Smooth muscle cell (in vitro differentiated cells): ENCODE data around the gene ARSA. TPM values are rescaled to one million over a fixed set of nuclear protein-coding genes. Genes with fewer than 3 reads are reported as not detected.

Source experiments
- DNase-seq: peaks from one replicate; lab custom pipeline; 2025; ENCODE audit not compliant: unreplicated experiment; lab: John Stamatoyannopoulos, UW
- H2AFZ ChIP-seq: fragments of 200-600 bp; sonication (generic); 2 replicates; pipeline ENCODE4 v1.6.0; 2016; ENCODE audit warnings: antibody characterized with exemption, low read depth, mild to moderate bottlenecking
- H3F3A ChIP-seq: fragments of 200-600 bp; sonication (generic); 2 replicates; pipeline ENCODE4 v1.6.0; 2017; ENCODE audit warnings: antibody characterized with exemption, low read depth
- H3K27ac ChIP-seq: fragments of 200-600 bp; sonication (generic); 2 replicates; pipeline ENCODE4 v1.5.1; 2016; ENCODE audit warnings: low read depth, mild to moderate bottlenecking
- H3K27me3 ChIP-seq: fragments of 200-600 bp; sonication (generic); 2 replicates; pipeline ENCODE4 v1.6.1; 2016; ENCODE audit warnings: low read depth, mild to moderate bottlenecking
- H3K36me3 ChIP-seq: fragments of 200-600 bp; sonication (generic); 2 replicates; pipeline ENCODE4 v1.5.1; 2016; ENCODE audit warnings: low read depth
- H3K4me1 ChIP-seq: fragments of 200-600 bp; sonication (generic); 2 replicates; pipeline ENCODE4 v1.5.1; 2016; ENCODE audit warnings: low read depth
- H3K4me2 ChIP-seq: fragments of 200-600 bp; sonication (generic); 2 replicates; pipeline ENCODE4 v1.6.0; 2016; ENCODE audit warnings: mild to moderate bottlenecking
- H3K4me3 ChIP-seq: fragments of 200-600 bp; sonication (generic); 2 replicates; pipeline ENCODE4 v1.5.1; 2016; ENCODE audit warnings: mild to moderate bottlenecking
- H3K79me2 ChIP-seq: fragments of 200-600 bp; sonication (generic); 2 replicates; pipeline ENCODE4 v1.6.0; 2016; ENCODE audit warnings: low read depth, mild to moderate bottlenecking
- H3K9ac ChIP-seq: fragments of 200-600 bp; sonication (generic); 2 replicates; pipeline ENCODE4 v1.6.0; 2016; ENCODE audit warnings: low read depth
- H3K9me3 ChIP-seq: fragments of 200-600 bp; sonication (generic); replicated peaks from 2 replicates; pipeline ENCODE4 v1.5.1; 2016; ENCODE audit warnings: low read depth
- H4K20me1 ChIP-seq: fragments of 200-600 bp; sonication (generic); 2 replicates; pipeline ENCODE4 v1.6.0; 2016; ENCODE audit warnings: low read depth
- WGBS: methylation state at CpG from one replicate; pipeline ENCODE4 v1.1.7; 2016; ENCODE audit warnings: low lambda C conversion rate; 5-methylcytosine and 5-hydroxymethylcytosine counted together
- polyA plus RNA-seq: library from polyadenylated mRNA; unstranded; fragments of >200 nt; fragmentation: Nextera tagmentation; extraction: Ambion mirVana; gene quantifications from 2 replicates; pipeline ENCODE4 v1.2.1, GENCODE V29; 2016
- small RNA-seq: library from RNA; depleted of rRNA; stranded (forward); fragments of <200 nt; gene quantifications from one replicate; pipeline ENCODE3, GENCODE V24; 2014
- total RNA-seq: library from RNA; depleted of rRNA; stranded (reverse); fragments of >200 nt; gene quantifications from 2 replicates; pipeline ENCODE4 v1.2.3, GENCODE V29; 2014
- TF ChIP-seq, protein P1 (sequence below): fragments of 200-600 bp; sonication (generic); IDR thresholded peaks from 2 replicates; pipeline ENCODE4 v1.5.1; 2017; ENCODE audit warnings: borderline replicate concordance, mild to moderate bottlenecking, antibody characterized with exemption; ENCODE audit not compliant: insufficient read depth, poor library complexity, severe bottlenecking

The ARSA gene
- total and polyA plus RNA-seq, 2 experiments from 2014 or later = 16.6 to 19.9 TPM

DNA sequence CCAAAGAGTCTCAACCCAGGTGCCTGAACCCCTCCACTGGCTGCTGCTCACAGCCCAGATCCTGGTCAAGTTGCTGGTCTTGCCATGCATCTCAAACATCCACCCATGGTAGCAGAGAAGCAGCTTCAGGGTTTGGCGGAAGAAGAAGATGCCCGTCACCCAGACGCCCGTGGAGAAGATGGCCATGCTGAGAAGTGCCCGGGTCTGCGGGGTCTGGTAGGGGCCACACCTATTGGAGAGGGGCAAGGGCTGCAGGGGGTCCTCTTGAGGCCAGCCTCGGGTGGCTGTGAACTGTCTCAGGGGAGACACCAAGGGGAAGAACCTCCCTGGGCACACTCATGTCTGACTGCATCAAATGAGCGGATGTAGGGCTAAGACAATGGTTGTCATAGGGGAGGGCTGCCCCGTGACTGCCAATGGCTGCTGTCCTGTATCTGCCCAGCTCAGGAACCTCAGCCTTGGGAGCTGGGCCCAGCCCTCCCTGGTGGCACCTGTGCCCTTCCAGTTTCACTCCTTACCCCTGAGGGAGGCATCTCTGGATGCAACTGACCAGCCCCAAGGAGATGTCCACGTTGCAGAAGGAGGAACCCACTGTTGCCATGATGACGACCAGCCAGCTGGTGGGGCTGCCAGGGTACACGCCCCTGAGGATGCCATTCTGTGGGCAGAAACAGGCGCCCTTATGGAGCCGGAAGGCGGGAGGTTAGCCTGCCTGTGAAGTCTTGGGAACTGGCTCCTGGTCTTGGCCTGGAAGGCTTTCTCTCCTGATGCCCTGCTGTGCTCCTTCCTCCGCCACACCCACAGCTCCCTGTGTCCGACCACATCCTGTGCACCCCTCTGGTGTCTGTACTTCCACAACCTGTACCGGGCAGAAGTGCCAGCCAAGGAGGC lies 50.9 kb downstream of the ARSA start:
- H3K9ac ChIP-seq = no peak overlapping the region
- H3K36me3 ChIP-seq = no peaks in the 10 kb centered on the region
- 97% methylated on average over 18 of the region's 18 CpGs for WGBS
- H2AFZ ChIP-seq = no peak overlapping the region
- no peak overlapping the region for H3K27ac ChIP-seq
- peaks cover 6% of the 10 kb centered on the region for H3K4me1 ChIP-seq
- no peak for DNase-seq
- peaks cover 7% of the 10 kb centered on the region for H3K79me2 ChIP-seq
- H3F3A ChIP-seq = no peaks in the 10 kb centered on the region
- no peaks in the 10 kb centered on the region for H4K20me1 ChIP-seq
- H3K4me2 ChIP-seq = no peak overlapping the region
- TF ChIP-seq, protein P1, sequence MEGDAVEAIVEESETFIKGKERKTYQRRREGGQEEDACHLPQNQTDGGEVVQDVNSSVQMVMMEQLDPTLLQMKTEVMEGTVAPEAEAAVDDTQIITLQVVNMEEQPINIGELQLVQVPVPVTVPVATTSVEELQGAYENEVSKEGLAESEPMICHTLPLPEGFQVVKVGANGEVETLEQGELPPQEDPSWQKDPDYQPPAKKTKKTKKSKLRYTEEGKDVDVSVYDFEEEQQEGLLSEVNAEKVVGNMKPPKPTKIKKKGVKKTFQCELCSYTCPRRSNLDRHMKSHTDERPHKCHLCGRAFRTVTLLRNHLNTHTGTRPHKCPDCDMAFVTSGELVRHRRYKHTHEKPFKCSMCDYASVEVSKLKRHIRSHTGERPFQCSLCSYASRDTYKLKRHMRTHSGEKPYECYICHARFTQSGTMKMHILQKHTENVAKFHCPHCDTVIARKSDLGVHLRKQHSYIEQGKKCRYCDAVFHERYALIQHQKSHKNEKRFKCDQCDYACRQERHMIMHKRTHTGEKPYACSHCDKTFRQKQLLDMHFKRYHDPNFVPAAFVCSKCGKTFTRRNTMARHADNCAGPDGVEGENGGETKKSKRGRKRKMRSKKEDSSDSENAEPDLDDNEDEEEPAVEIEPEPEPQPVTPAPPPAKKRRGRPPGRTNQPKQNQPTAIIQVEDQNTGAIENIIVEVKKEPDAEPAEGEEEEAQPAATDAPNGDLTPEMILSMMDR = no peak
- no peaks in the 10 kb centered on the region for H3K9me3 ChIP-seq
- H3K27me3 ChIP-seq = no peaks in the 10 kb centered on the region
- no peak overlapping the region for H3K4me3 ChIP-seq

GRCh38 chr22:50576070-50576469 lies 51.9 kb downstream of the ARSA start:
- H3K36me3 ChIP-seq = no peaks in the 10 kb centered on the region
- no peaks in the 10 kb centered on the region for H3K9me3 ChIP-seq
- H3K79me2 ChIP-seq = no peaks in the 10 kb centered on the region
- TF ChIP-seq, protein P1 = no peak
- 84% methylated on average over 5 of the region's 5 CpGs for WGBS
- H3K27ac ChIP-seq = no peak overlapping the region
- no peak overlapping the region for H3K9ac ChIP-seq
- DNase-seq = no peak
- H3K4me1 ChIP-seq = no peaks in the 10 kb centered on the region
- H3K4me3 ChIP-seq = no peak overlapping the region
- no peaks in the 10 kb centered on the region for H3F3A ChIP-seq
- no peaks in the 10 kb centered on the region for H4K20me1 ChIP-seq
- H3K4me2 ChIP-seq = no peak overlapping the region
- no peak overlapping the region for H2AFZ ChIP-seq
- H3K27me3 ChIP-seq = no peaks in the 10 kb centered on the region

DNA sequence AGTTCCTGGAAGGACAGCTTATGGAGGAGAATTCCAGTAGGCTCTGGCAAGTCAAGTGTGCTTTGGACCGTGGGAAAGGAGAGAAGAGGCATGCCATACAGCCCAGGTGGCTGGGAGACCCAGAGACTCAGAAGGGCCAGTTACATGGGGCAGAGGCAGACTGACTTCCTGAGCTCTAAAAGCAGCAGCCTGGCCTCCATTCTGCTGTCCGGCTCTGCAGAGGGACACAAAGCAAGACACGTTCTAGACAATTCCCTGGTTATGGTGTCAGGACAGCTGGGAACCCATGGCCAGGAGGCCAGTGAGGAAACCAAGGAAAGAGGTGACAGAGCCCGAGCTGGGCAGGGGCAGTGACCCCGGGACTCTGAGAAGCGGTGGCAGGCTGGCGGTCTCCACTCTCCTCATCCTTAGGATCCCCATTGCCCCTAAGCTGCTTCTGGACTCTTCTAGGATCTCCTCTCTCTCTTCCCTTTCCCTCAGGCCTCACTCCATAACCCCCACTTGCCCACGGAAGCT lies 52.5 kb downstream of the ARSA start:
- DNase-seq = no peak
- no peaks in the 10 kb centered on the region for H3K79me2 ChIP-seq
- no peak overlapping the region for H3K4me3 ChIP-seq
- TF ChIP-seq, protein P1 = no peak
- no peak overlapping the region for H3K27ac ChIP-seq
- H4K20me1 ChIP-seq = no peaks in the 10 kb centered on the region
- H2AFZ ChIP-seq = no peak overlapping the region
- H3K4me2 ChIP-seq = no peak overlapping the region
- 96% methylated on average over 8 of the region's 8 CpGs for WGBS
- no peaks in the 10 kb centered on the region for H3K9me3 ChIP-seq
- H3F3A ChIP-seq = no peaks in the 10 kb centered on the region
- no peak overlapping the region for H3K9ac ChIP-seq
- H3K4me1 ChIP-seq = no peaks in the 10 kb centered on the region
- no peaks in the 10 kb centered on the region for H3K27me3 ChIP-seq
- no peaks in the 10 kb centered on the region for H3K36me3 ChIP-seq

Small RNA genes within 50 kb of the gene (small RNA-seq; reads per million reads assigned to genes)
- not detected for gene RF00019

Other genes with a start within 250 kb of the ARSA start
- gene SBF1, start 153.1 kb downstream of the ARSA start, total RNA-seq = 34.1 and 37.3 TPM in 2 replicates
- 53.6 and 70.8 TPM in 2 replicates for gene SBF1, start 153.1 kb downstream of the ARSA start, polyA plus RNA-seq
- 3.0 and 4.1 TPM in 2 replicates for gene ADM2, start 146.6 kb downstream of the ARSA start, total RNA-seq
- 15.8 and 16.9 TPM in 2 replicates for gene ADM2, start 146.6 kb downstream of the ARSA start, polyA plus RNA-seq
- gene MIOX, start 141.3 kb downstream of the ARSA start, total RNA-seq = 2.1 TPM in 1 of 2 replicates, not detected in the other
- 0.49 and 0.54 TPM in 2 replicates for gene MIOX, start 141.3 kb downstream of the ARSA start, polyA plus RNA-seq
- gene LMF2, start 120.5 kb downstream of the ARSA start, total RNA-seq = 53.5 and 56.3 TPM in 2 replicates
- 117 and 130 TPM in 2 replicates for gene LMF2, start 120.5 kb downstream of the ARSA start, polyA plus RNA-seq
- 20.7 and 24.1 TPM in 2 replicates for gene NCAPH2, start 119.9 kb downstream of the ARSA start, total RNA-seq
- gene NCAPH2, start 119.9 kb downstream of the ARSA start, polyA plus RNA-seq = 42.0 and 45.7 TPM in 2 replicates
- gene SCO2, start 102.6 kb downstream of the ARSA start, total RNA-seq = 1.5 and 3.2 TPM in 2 replicates
- 17.6 and 22.6 TPM in 2 replicates for gene SCO2, start 102.6 kb downstream of the ARSA start, polyA plus RNA-seq
- gene TYMP, start 98.1 kb downstream of the ARSA start, total RNA-seq = 85.8 and 87.4 TPM in 2 replicates
- 263 and 287 TPM in 2 replicates for gene TYMP, start 98.1 kb downstream of the ARSA start, polyA plus RNA-seq
- gene KLHDC7B, start 82.3 kb downstream of the ARSA start, total RNA-seq = 0.31 and 1.1 TPM in 2 replicates
- gene KLHDC7B, start 82.3 kb downstream of the ARSA start, polyA plus RNA-seq = 1.5 and 2.2 TPM in 2 replicates
- not detected in 2 replicates for gene SYCE3, start 65.2 kb downstream of the ARSA start, total RNA-seq
- gene SYCE3, start 65.2 kb downstream of the ARSA start, polyA plus RNA-seq = not detected in 2 replicates
- 13.1 and 19.3 TPM in 2 replicates for gene CPT1B, start 49.7 kb downstream of the ARSA start, total RNA-seq
- 20.7 and 38.3 TPM in 2 replicates for gene CPT1B, start 49.7 kb downstream of the ARSA start, polyA plus RNA-seq
- gene CHKB, start 45.3 kb downstream of the ARSA start, total RNA-seq = 33.6 and 35.2 TPM in 2 replicates
- gene CHKB, start 45.3 kb downstream of the ARSA start, polyA plus RNA-seq = 62.8 and 64.8 TPM in 2 replicates
- gene MAPK8IP2, start 27.4 kb downstream of the ARSA start, total RNA-seq = 0.63 TPM in 2 replicates
- gene MAPK8IP2, start 27.4 kb downstream of the ARSA start, polyA plus RNA-seq = 1.2 and 1.5 TPM in 2 replicates
- 1.3 and 2.0 TPM in 2 replicates for gene SHANK3, start 44.7 kb upstream of the ARSA start, total RNA-seq
- gene SHANK3, start 44.7 kb upstream of the ARSA start, polyA plus RNA-seq = 1.6 and 1.9 TPM in 2 replicates
- gene ACR, start 110.1 kb upstream of the ARSA start, total RNA-seq = 0.27 and 1.9 TPM in 2 replicates
- gene ACR, start 110.1 kb upstream of the ARSA start, polyA plus RNA-seq = not detected in 2 replicates
- gene RABL2B, start 155.5 kb upstream of the ARSA start, total RNA-seq = 8.0 and 12.5 TPM in 2 replicates
- 17.4 and 22.9 TPM in 2 replicates for gene RABL2B, start 155.5 kb upstream of the ARSA start, polyA plus RNA-seq